ENCODE results near the gene PACRG. TPM values are rescaled to one million over a fixed set of nuclear protein-coding genes. Genes with fewer than 3 reads are reported as not detected.
"Not testable (repeated sequence)": the region's sequence is repeated elsewhere in the genome, so short reads cannot be mapped to it uniquely, and the experiment has no call there.

PACRG gene
- 1 to 10 TPM in 1 of 2 donors, not detected in 1; 1.7 TPM for total RNA-seq

- no peaks in the 10 kb centered on the region for H3K27me3 ChIP-seq
- intact Hi-C loops (cut with DNase I), result no loop called here
- H3K27ac ChIP-seq, result peak within 1 kb of the TSS; percentile 81
- no peaks in the 10 kb centered on the region for H3K9me3 ChIP-seq
- H3K36me3 ChIP-seq, result no peaks in the 10 kb centered on the region
- peak; percentile 99 for DNase-seq
- no peak for TF ChIP-seq CTCF (IDR thresholded peaks at IDR 0.05)
- peak within 1 kb of the TSS; percentile 79 to 90 for H3K9ac ChIP-seq (ENCODE audit: low read depth in 2 of 2, low read length in 2 of 2)
- H3K4me3 ChIP-seq, result peak within 1 kb of the TSS; percentile 87
- H3K4me1 ChIP-seq, result peaks cover 15% of the 10 kb centered on the region
These were observed at the start of gene PACRG, which contains the start of gene PRKN for GRCh38 chr6:162727322-162728182. Gene PACRG (plus strand): TSS chr6:162727974. Gene PRKN (minus strand): TSS chr6:162727766.

- H3K9me3 ChIP-seq; H3K36me3 ChIP-seq; intact Hi-C loops (cut with DNase I); H3K27ac ChIP-seq; DNase-seq; H3K4me1 ChIP-seq; H3K9ac ChIP-seq (ENCODE audit: low read depth in 2 of 2, low read length in 2 of 2); H3K27me3 ChIP-seq; H3K4me3 ChIP-seq: not testable (repeated sequence)
These were observed 48.9 kb upstream of the PACRG start for GRCh38 chr6:162678896-162679295.

- intact Hi-C loops (cut with DNase I), result no loop called here
- Histone ChIP-seq H3K4me1 (no peaks in the 10 kb centered on the region), H3K27me3 (no peaks in the 10 kb centered on the region), H3K4me3 (no peak overlapping the region), H3K9ac (ENCODE audit: low read depth in 2 of 2, low read length in 2 of 2) (no peak overlapping the region), H3K36me3 (no peaks in the 10 kb centered on the region), H3K9me3 (no peaks in the 10 kb centered on the region), H3K27ac (no peak overlapping the region)
- no peak for TF ChIP-seq CTCF (IDR thresholded peaks at IDR 0.05)
- no peak for DNase-seq
These were observed 48.1 kb upstream of the PACRG start for GRCh38 chr6:162679681-162680080.

- TF ChIP-seq CTCF (IDR thresholded peaks at IDR 0.05), result no peak
- no peaks in the 10 kb centered on the region for H3K4me1 ChIP-seq
These were observed 47.4 kb upstream of the PACRG start for GRCh38 chr6:162680367-162680766.

GRCh38 chr6:162680871-162681270 is 46.9 kb upstream of the PACRG start:
- no peak overlapping the region for H3K27ac ChIP-seq
- intact Hi-C loops (cut with DNase I), result no loop called here
- no peaks in the 10 kb centered on the region for H3K9me3 ChIP-seq
- H3K27me3 ChIP-seq, result no peaks in the 10 kb centered on the region
- no peak for TF ChIP-seq CTCF (IDR thresholded peaks at IDR 0.05)
- H3K36me3 ChIP-seq, result no peaks in the 10 kb centered on the region
- H3K9ac ChIP-seq (ENCODE audit: low read depth in 2 of 2, low read length in 2 of 2), result no peak overlapping the region
- no peak overlapping the region for H3K4me3 ChIP-seq
- H3K4me1 ChIP-seq, result no peaks in the 10 kb centered on the region
- no peak for DNase-seq

More at GRCh38 chr6:162680367-162680766, 47.4 kb upstream of the PACRG start:
- Histone ChIP-seq H3K9me3 (no peaks in the 10 kb centered on the region), H3K9ac (ENCODE audit: low read depth in 2 of 2, low read length in 2 of 2) (no peak overlapping the region), H3K27ac (no peak overlapping the region), H3K27me3 (no peaks in the 10 kb centered on the region), H3K4me3 (no peak overlapping the region), H3K36me3 (no peaks in the 10 kb centered on the region)
- intact Hi-C loops (cut with DNase I), result no loop called here
- no peak for DNase-seq

GRCh38 chr6:162681447-162681846 is 46.3 kb upstream of the PACRG start:
- intact Hi-C loops (cut with DNase I), result no loop called here
- H3K27ac ChIP-seq, result no peak overlapping the region
- no peak for DNase-seq
- no peaks in the 10 kb centered on the region for H3K27me3 ChIP-seq
- H3K36me3 ChIP-seq, result no peaks in the 10 kb centered on the region
- no peak overlapping the region for H3K4me3 ChIP-seq
- TF ChIP-seq CTCF (IDR thresholded peaks at IDR 0.05), result no peak
- H3K9me3 ChIP-seq, result no peaks in the 10 kb centered on the region
- no peaks in the 10 kb centered on the region for H3K4me1 ChIP-seq
- H3K9ac ChIP-seq (ENCODE audit: low read depth in 2 of 2, low read length in 2 of 2), result no peak overlapping the region
